Sigmoid colon (tissue), 4 donors: ENCODE measurements around the gene GATA2.

ENCODE experiments used
- CTCF ChIP-seq, 4 experiments: fragments of 450-650 bp in 3 of 4; fragments of 200-600 bp in 1 of 4; IDR thresholded peaks; one replicate each; pipeline ENCODE4 v1.5.1; 2016 to 2019; ENCODE audit warnings: antibody characterized with exemption in 4 of 4, mild to moderate bottlenecking in 3 of 4, moderate library complexity in 2 of 4
- EP300 ChIP-seq, 4 donors: sonication (generic); formaldehyde crosslinking; IDR thresholded peaks; one replicate each; pipeline ENCODE4 v1.6.1; 2017; ENCODE audit warnings: antibody characterized with exemption in 4 of 4
- POLR2A ChIP-seq, 2 donors: fragments of 450-650 bp; IDR thresholded peaks; one replicate each; pipeline ENCODE4 v1.6.1; 2016; ENCODE audit warnings: antibody characterized with exemption in 2 of 2, mild to moderate bottlenecking in 2 of 2, moderate library complexity in 2 of 2

- TF ChIP-seq CTCF (IDR thresholded peaks at IDR 0.05) (no peak), EP300 (IDR thresholded peaks at IDR 0.05) (no peak), POLR2A (IDR thresholded peaks at IDR 0.05) (no peak)
These were observed 24.6 kb upstream of the GATA2 start for GRCh38 chr3:128517648-128518047.
